Upper lobe of right lung (tissue), 1 donor: Measurements from ENCODE around the gene PARD3B. TPM values are rescaled to one million over a fixed set of nuclear protein-coding genes. Genes with fewer than 3 reads are reported as not detected.

Experiments
- ATAC-seq: fragments of 200-7000 bp; cut with Tn5 transposase; one replicate; pipeline ENCODE4 v1.9.1; 2020; ENCODE audit warnings: mild to moderate bottlenecking, moderate library complexity
- DNase-seq: peaks from one replicate; pipeline ENCODE4 v3.0.0-alpha.2; 2020
- H3K27ac ChIP-seq: fragments of 200-600 bp; one replicate; pipeline ENCODE4 v1.8.0; 2022
- H3K27me3 ChIP-seq: fragments of 200-600 bp; one replicate; pipeline ENCODE4 v1.8.0; 2022; ENCODE audit warnings: mild to moderate bottlenecking
- H3K36me3 ChIP-seq: fragments of 200-600 bp; one replicate; pipeline ENCODE4 v1.8.0; 2022
- H3K4me1 ChIP-seq: fragments of 200-600 bp; one replicate; pipeline ENCODE4 v1.8.0; 2022
- H3K4me3 ChIP-seq: fragments of 200-600 bp; one replicate; pipeline ENCODE4 v1.8.0; 2022; ENCODE audit warnings: mild to moderate bottlenecking
- H3K9me3 ChIP-seq: fragments of 200-600 bp; one replicate; pipeline ENCODE4 v1.8.0; 2022
- CTCF ChIP-seq: fragments of 200-600 bp; IDR thresholded peaks from one replicate; pipeline ENCODE4 v1.8.0; 2022; ENCODE audit warnings: antibody characterized with exemption
- intact Hi-C: fragments of 100-400 bp; cut with DNase I; formaldehyde crosslinking; loops from one replicate; pipeline ENCODE4 v1.11.0; 2022
- total RNA-seq: library from RNA; stranded (reverse); fragmentation: NEBNext Ultra II Directional; extraction: Animal tissue kit (Norgen Biotek cat#: 25700); gene quantifications from one replicate; pipeline ENCODE4 v1.2.1, GENCODE V29; 2021
- donor health status: DM: no; HTN: yes; CAD: no; lungs with severe emphysema.

The PARD3B gene
- total RNA-seq, 1 donor from 2014 or later = 32.5 TPM

GRCh38 chr2:204665207-204665606 lies 119.9 kb downstream of the PARD3B start:
- H3K27ac ChIP-seq = peak overlapping the region; percentile 77
- no peak for TF ChIP-seq CTCF
- ATAC-seq (peak; percentile 69), DNase-seq (no peak)
- no peak overlapping the region for H3K4me3 ChIP-seq
- H3K36me3 ChIP-seq = no peaks in the 10 kb centered on the region
- no peaks in the 10 kb centered on the region for H3K27me3 ChIP-seq
- no peaks in the 10 kb centered on the region for H3K9me3 ChIP-seq
- intact Hi-C loops = no loop called here
- H3K4me1 ChIP-seq = peaks cover 19% of the 10 kb centered on the region

GRCh38 chr2:204665771-204666170 lies 120.5 kb downstream of the PARD3B start:
- no peak for DNase-seq
- ATAC-seq = no peak
- H3K4me3 ChIP-seq = no peak overlapping the region
- TF ChIP-seq CTCF = no peak
- peak overlapping the region; percentile 77 for H3K27ac ChIP-seq
- no peaks in the 10 kb centered on the region for H3K27me3 ChIP-seq
- no peaks in the 10 kb centered on the region for H3K9me3 ChIP-seq
- H3K36me3 ChIP-seq = no peaks in the 10 kb centered on the region
- intact Hi-C loops = no loop called here
- H3K4me1 ChIP-seq = peaks cover 19% of the 10 kb centered on the region

GRCh38 chr2:204667990-204668389 lies 122.7 kb downstream of the PARD3B start:
- H3K4me3 ChIP-seq = no peak overlapping the region
- TF ChIP-seq CTCF = no peak
- H3K27ac ChIP-seq = no peak overlapping the region
- H3K36me3 ChIP-seq = no peaks in the 10 kb centered on the region
- ATAC-seq = no peak
- DNase-seq = no peak
- no peaks in the 10 kb centered on the region for H3K9me3 ChIP-seq
- H3K4me1 ChIP-seq = peaks cover 19% of the 10 kb centered on the region
- no peaks in the 10 kb centered on the region for H3K27me3 ChIP-seq
- intact Hi-C loops = no loop called here

- Histone ChIP-seq H3K9me3 (no peaks in the 10 kb centered on the region), H3K36me3 (no peaks in the 10 kb centered on the region), H3K27me3 (no peaks in the 10 kb centered on the region), H3K4me1 (peaks cover 17% of the 10 kb centered on the region), H3K27ac (no peak overlapping the region), H3K4me3 (no peak overlapping the region)
- no peak for ATAC-seq
- intact Hi-C loops = no loop called here
- no peak for TF ChIP-seq CTCF
- no peak for DNase-seq
These were observed 124.1 kb downstream of the PARD3B start for GRCh38 chr2:204669382-204669781.

GRCh38 chr2:204670124-204670523 lies 124.8 kb downstream of the PARD3B start:
- Histone ChIP-seq H3K27me3 (no peaks in the 10 kb centered on the region), H3K4me3 (no peak overlapping the region), H3K4me1 (peaks cover 9% of the 10 kb centered on the region), H3K27ac (no peak overlapping the region), H3K9me3 (no peaks in the 10 kb centered on the region), H3K36me3 (no peaks in the 10 kb centered on the region)
- no peak for ATAC-seq
- no peak for DNase-seq
- no peak for TF ChIP-seq CTCF
- intact Hi-C loops = no loop called here

- no peaks in the 10 kb centered on the region for H3K36me3 ChIP-seq
- H3K27ac ChIP-seq = no peak overlapping the region
- no peaks in the 10 kb centered on the region for H3K9me3 ChIP-seq
- H3K4me1 ChIP-seq = peaks cover 4% of the 10 kb centered on the region
- DNase-seq (no peak), ATAC-seq (no peak)
- no peaks in the 10 kb centered on the region for H3K27me3 ChIP-seq
- TF ChIP-seq CTCF = no peak
- intact Hi-C loops = no loop called here
- no peak overlapping the region for H3K4me3 ChIP-seq
These were observed 125.5 kb downstream of the PARD3B start for GRCh38 chr2:204670756-204671155.
